Measurements from ENCODE around the gene MOV10. TPM values are rescaled to one million over a fixed set of nuclear protein-coding genes. Genes with fewer than 3 reads are reported as not detected.

MOV10 gene, protein sequence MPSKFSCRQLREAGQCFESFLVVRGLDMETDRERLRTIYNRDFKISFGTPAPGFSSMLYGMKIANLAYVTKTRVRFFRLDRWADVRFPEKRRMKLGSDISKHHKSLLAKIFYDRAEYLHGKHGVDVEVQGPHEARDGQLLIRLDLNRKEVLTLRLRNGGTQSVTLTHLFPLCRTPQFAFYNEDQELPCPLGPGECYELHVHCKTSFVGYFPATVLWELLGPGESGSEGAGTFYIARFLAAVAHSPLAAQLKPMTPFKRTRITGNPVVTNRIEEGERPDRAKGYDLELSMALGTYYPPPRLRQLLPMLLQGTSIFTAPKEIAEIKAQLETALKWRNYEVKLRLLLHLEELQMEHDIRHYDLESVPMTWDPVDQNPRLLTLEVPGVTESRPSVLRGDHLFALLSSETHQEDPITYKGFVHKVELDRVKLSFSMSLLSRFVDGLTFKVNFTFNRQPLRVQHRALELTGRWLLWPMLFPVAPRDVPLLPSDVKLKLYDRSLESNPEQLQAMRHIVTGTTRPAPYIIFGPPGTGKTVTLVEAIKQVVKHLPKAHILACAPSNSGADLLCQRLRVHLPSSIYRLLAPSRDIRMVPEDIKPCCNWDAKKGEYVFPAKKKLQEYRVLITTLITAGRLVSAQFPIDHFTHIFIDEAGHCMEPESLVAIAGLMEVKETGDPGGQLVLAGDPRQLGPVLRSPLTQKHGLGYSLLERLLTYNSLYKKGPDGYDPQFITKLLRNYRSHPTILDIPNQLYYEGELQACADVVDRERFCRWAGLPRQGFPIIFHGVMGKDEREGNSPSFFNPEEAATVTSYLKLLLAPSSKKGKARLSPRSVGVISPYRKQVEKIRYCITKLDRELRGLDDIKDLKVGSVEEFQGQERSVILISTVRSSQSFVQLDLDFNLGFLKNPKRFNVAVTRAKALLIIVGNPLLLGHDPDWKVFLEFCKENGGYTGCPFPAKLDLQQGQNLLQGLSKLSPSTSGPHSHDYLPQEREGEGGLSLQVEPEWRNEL
- total RNA-seq (100 to 1,000 TPM in 1 of 5 donors, 10 to 100 TPM in 4; 25.9 to 137 (median 79.0) TPM), polyA plus RNA-seq (10 to 100 TPM; 43.2 to 86.9 (median 54.5) TPM)
- long read RNA-seq, donor 1, partial matches to known transcripts, result 0 of 1 reads
- long read RNA-seq, donor 1, other reads (novel, unspliced or antisense), result 0 of 1 reads
- long read RNA-seq, donor 2, partial matches to known transcripts, result 91 of 185 reads
- long read RNA-seq, donor 2, other reads (novel, unspliced or antisense), result 91 of 185 reads
- long read RNA-seq, donor 3, partial matches to known transcripts, result 36 of 50 reads
- long read RNA-seq, donor 3, other reads (novel, unspliced or antisense), result 12 of 50 reads
- long read RNA-seq, donor 4, partial matches to known transcripts, result 0 of 6 reads
- long read RNA-seq, donor 4, other reads (novel, unspliced or antisense), result 6 of 6 reads
- long read RNA-seq, donor 5, partial matches to known transcripts, result 50 of 143 reads
- long read RNA-seq, donor 5, other reads (novel, unspliced or antisense), result 89 of 143 reads
- long read RNA-seq, donor 6, result 0 reads
- long read RNA-seq, donor 7, partial matches to known transcripts, result 69 of 168 reads
- long read RNA-seq, donor 7, other reads (novel, unspliced or antisense), result 97 of 168 reads
- long read RNA-seq, donor 8, partial matches to known transcripts, result 0 of 3 reads
- long read RNA-seq, donor 8, other reads (novel, unspliced or antisense), result 0 of 3 reads
- long read RNA-seq, donor 9, partial matches to known transcripts, result 43 of 100 reads
- long read RNA-seq, donor 9, other reads (novel, unspliced or antisense), result 55 of 100 reads
- long read RNA-seq, donor 10, result 0 reads

GRCh38 chr1:112674440-112674985, at the start of gene MOV10:
Gene MOV10, plus strand, starts transcription at chr1:112674659. Its CDS starts 254 bp downstream, at chr1:112674913.
- Histone ChIP-seq H3K9me3 (no peaks in the 10 kb centered on the region), H3K27me3 (no peaks in the 10 kb centered on the region), H3K4me3 (peak within 1 kb of the TSS; percentile 80 to 88 (median 84)), H3K36me3 (peaks cover 15 to 27% (median 25%) of the 10 kb centered on the region in 4 donors), H3K4me1 (peaks cover 11 to 28% (median 27%) of the 10 kb centered on the region in 4 donors), H3K27ac (peak within 1 kb of the TSS; percentile 84 to 96 (median 95))
- peak; percentile 82 to 90 for DNase-seq
- 0% methylated on average over 26 to 30 of the region's 30 CpGs for WGBS, 5 donors
- intact Hi-C loops (cut with DNase I; ENCODE audit: low total_unique reads), result no loop called here
- TF ChIP-seq POLR2A (IDR thresholded peaks at IDR 0.05) (no peak), POLR2AphosphoS5 (IDR thresholded peaks at IDR 0.05) (peak; percentile 36 to 66 (median 60))

DNA sequence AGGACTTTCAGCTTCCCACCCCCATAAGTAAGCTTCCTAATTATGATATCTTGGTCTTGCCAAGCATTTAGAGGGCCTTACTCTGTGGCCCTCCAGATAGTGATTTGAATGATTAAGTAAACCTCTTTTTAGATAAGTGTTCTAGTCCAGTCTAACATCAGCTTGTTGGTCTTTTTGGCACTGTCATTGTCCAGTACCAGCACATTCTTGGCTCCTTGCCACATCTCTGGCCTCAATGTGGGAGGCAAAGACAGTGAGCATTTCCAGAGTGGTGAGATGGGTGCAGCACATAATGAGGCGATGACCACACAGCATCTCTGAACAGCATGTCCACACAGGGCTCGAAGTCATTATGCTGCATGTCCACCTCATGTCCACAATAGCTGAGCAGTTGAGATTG, 48.8 kb upstream of the MOV10 start:
- Histone ChIP-seq H3K27me3 (no peaks in the 10 kb centered on the region), H3K27ac (no peak overlapping the region), H3K4me3 (no peak overlapping the region), H3K36me3 (peaks cover 0 to 21% (median 10%) of the 10 kb centered on the region in 4 donors), H3K4me1 (peaks cover 23 to 96% (median 76%) of the 10 kb centered on the region in 4 donors), H3K9me3 (no peaks in the 10 kb centered on the region)
- peak in 1 of 2 donors; percentile 16 for DNase-seq
- TF ChIP-seq POLR2AphosphoS5 (IDR thresholded peaks at IDR 0.05) (no peak), EP300 (IDR thresholded peaks at IDR 0.05) (no peak), POLR2A (IDR thresholded peaks at IDR 0.05) (no peak)
- TF ChIP-seq, protein P1, sequence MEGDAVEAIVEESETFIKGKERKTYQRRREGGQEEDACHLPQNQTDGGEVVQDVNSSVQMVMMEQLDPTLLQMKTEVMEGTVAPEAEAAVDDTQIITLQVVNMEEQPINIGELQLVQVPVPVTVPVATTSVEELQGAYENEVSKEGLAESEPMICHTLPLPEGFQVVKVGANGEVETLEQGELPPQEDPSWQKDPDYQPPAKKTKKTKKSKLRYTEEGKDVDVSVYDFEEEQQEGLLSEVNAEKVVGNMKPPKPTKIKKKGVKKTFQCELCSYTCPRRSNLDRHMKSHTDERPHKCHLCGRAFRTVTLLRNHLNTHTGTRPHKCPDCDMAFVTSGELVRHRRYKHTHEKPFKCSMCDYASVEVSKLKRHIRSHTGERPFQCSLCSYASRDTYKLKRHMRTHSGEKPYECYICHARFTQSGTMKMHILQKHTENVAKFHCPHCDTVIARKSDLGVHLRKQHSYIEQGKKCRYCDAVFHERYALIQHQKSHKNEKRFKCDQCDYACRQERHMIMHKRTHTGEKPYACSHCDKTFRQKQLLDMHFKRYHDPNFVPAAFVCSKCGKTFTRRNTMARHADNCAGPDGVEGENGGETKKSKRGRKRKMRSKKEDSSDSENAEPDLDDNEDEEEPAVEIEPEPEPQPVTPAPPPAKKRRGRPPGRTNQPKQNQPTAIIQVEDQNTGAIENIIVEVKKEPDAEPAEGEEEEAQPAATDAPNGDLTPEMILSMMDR (IDR thresholded peaks at IDR 0.05), result no peak
- intact Hi-C loops (cut with DNase I; ENCODE audit: low total_unique reads), result no loop called here
- WGBS, 5 donors, result 86 to 100% (median 94%) methylated on average over 2 of the region's 2 CpGs

DNA sequence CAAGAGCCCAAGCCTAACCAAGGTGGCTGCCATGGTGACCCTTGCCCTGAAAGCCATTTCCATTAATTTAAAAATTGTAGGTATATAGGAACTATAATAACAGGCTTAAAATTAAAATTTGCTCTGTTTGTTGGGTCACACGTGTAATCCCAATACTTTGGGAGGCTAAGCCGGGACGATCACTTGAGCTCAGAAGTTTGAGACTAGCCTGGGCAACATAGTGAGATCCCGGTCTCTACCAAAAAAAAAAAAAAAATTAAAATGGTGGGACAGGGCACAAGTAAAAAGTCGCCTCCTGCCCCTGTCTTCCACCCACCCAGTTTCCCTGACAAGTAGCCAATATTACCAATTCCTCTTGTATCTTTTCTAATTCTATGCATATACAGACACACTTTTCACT, 48.3 kb upstream of the MOV10 start:
- Histone ChIP-seq H3K4me3 (no peak overlapping the region), H3K27me3 (no peaks in the 10 kb centered on the region), H3K36me3 (peaks cover 0 to 24% (median 12%) of the 10 kb centered on the region in 4 donors), H3K27ac (no peak overlapping the region), H3K9me3 (no peaks in the 10 kb centered on the region), H3K4me1 (peaks cover 18 to 96% (median 75%) of the 10 kb centered on the region in 4 donors)
- TF ChIP-seq EP300 (IDR thresholded peaks at IDR 0.05), result no peak
- TF ChIP-seq POLR2AphosphoS5 (IDR thresholded peaks at IDR 0.05), result no peak
- TF ChIP-seq, protein P1 (IDR thresholded peaks at IDR 0.05), result no peak
- TF ChIP-seq POLR2A (IDR thresholded peaks at IDR 0.05), result no peak
- intact Hi-C loops (cut with DNase I; ENCODE audit: low total_unique reads), result no loop called here
- no peak for DNase-seq
- WGBS, 5 donors, result 93 to 97% (median 96%) methylated on average over 5 of the region's 5 CpGs

- Histone ChIP-seq H3K4me1 (peaks cover 11 to 96% (median 71%) of the 10 kb centered on the region in 4 donors), H3K36me3 (peaks cover 0 to 24% (median 12%) of the 10 kb centered on the region in 4 donors), H3K9me3 (no peaks in the 10 kb centered on the region), H3K27ac (no peak overlapping the region), H3K27me3 (no peaks in the 10 kb centered on the region), H3K4me3 (no peak overlapping the region)
- TF ChIP-seq, protein P1 (IDR thresholded peaks at IDR 0.05), result no peak
- TF ChIP-seq EP300 (IDR thresholded peaks at IDR 0.05), result no peak
- intact Hi-C loops (cut with DNase I; ENCODE audit: low total_unique reads), result no loop called here
- DNase-seq, result no peak
These were observed 47.6 kb upstream of the MOV10 start for GRCh38 chr1:112626887-112627286.

Data from stomach (tissue), 19 donors.